Endodermal cell (in vitro differentiated cells): ENCODE measurements around the gene GNAZ. TPM values are rescaled to one million over a fixed set of nuclear protein-coding genes. Genes with fewer than 3 reads are reported as not detected.
A peak's percentile ranks its signal among the peaks of the same experiment; 100 is the strongest.

Source experiments
- DNase-seq: peaks from one replicate; pipeline ENCODE4 v3.0.0-alpha.2; 2017
- H3K27ac ChIP-seq: 2 replicates; pipeline ENCODE4 v1.5.1; 2013; ENCODE audit warnings: mild to moderate bottlenecking, low read depth, low read length, moderate library complexity
- H3K27me3 ChIP-seq: 2 replicates; pipeline ENCODE4 v1.6.1; 2013; ENCODE audit warnings: mild to moderate bottlenecking, low read length, moderate library complexity; ENCODE audit not compliant: insufficient read depth, control insufficient read depth, poor library complexity, severe bottlenecking
- H3K36me3 ChIP-seq: 2 replicates; pipeline ENCODE4 v1.7.0; 2013; ENCODE audit warnings: mild to moderate bottlenecking, low read length, moderate library complexity; ENCODE audit not compliant: control insufficient read depth, insufficient read depth
- H3K4me1 ChIP-seq: one replicate; pipeline ENCODE4 v1.7.0; 2013; ENCODE audit warnings: low read length; ENCODE audit not compliant: control insufficient read depth, insufficient read depth
- H3K4me3 ChIP-seq: 2 replicates; pipeline ENCODE4 v1.5.1; 2013; ENCODE audit warnings: mild to moderate bottlenecking, low read length, moderate library complexity
- H3K9ac ChIP-seq: 2 replicates; pipeline ENCODE4 v1.6.1; 2013; ENCODE audit warnings: mild to moderate bottlenecking, low read length, moderate library complexity; ENCODE audit not compliant: poor library complexity, severe bottlenecking; ENCODE audit errors: extremely low read depth
- H3K9me3 ChIP-seq: 2 replicates; pipeline ENCODE4 v1.6.1; 2013; ENCODE audit warnings: mild to moderate bottlenecking, low read length, moderate library complexity; ENCODE audit not compliant: control insufficient read depth
- H3K27ac Mint-ChIP-seq: 2 replicates; pipeline ENCODE4 v1.8.0; 2020; ENCODE audit warnings: mixed read lengths
- H3K27me3 Mint-ChIP-seq: 2 replicates; pipeline ENCODE4 v1.8.0; 2021; ENCODE audit warnings: mild to moderate bottlenecking, mixed read lengths; ENCODE audit not compliant: insufficient read depth
- H3K36me3 Mint-ChIP-seq: 2 replicates; pipeline ENCODE4 v1.8.0; 2020; ENCODE audit warnings: low read depth, mixed read lengths
- H3K4me1 Mint-ChIP-seq: 2 replicates; pipeline ENCODE4 v1.8.0; 2020; ENCODE audit warnings: mixed read lengths
- H3K4me3 Mint-ChIP-seq: 2 replicates; pipeline ENCODE4 v1.8.0; 2020; ENCODE audit warnings: mild to moderate bottlenecking, moderate library complexity, mixed read lengths
- H3K9me3 Mint-ChIP-seq: 2 replicates; pipeline ENCODE4 v1.8.0; 2020; ENCODE audit warnings: mild to moderate bottlenecking, mixed read lengths
- CTCF ChIP-seq: fragments of 200-600 bp; sonication (generic); conservative IDR thresholded peaks from 2 replicates; pipeline ENCODE4 v1.5.0; 2021; ENCODE audit warnings: antibody characterized with exemption, mild to moderate bottlenecking
- WGBS, 2 experiments: methylation state at CpG; one replicate each; pipeline versions ENCODE4 v1.1.5 to v1.1.7; 2013; ENCODE audit warnings: missing lambda C conversion rate in 2 of 2, mixed read lengths in 1 of 2; ENCODE audit not compliant: insufficient coverage in 1 of 2, insufficient read length in 1 of 2; 5-methylcytosine and 5-hydroxymethylcytosine counted together
- total RNA-seq, 2 donors: library from RNA; stranded (reverse); fragmentation: NEBNext Ultra II Directional in 1 of 2; extraction: Animal tissue kit (Norgen Biotek cat#: 25700) in 1 of 2; gene quantifications; 2 replicates in 1 of 2; 3 replicates in 1 of 2; pipeline ENCODE4 v1.2.1, GENCODE V29; 2021

GNAZ gene
- total RNA-seq, 2 donors from 2014 or later = 16.7 to 17.9 TPM

- peaks cover 39% of the 10 kb centered on the region for H3K27me3 Mint-ChIP-seq
- no peaks in the 10 kb centered on the region for H3K9me3 ChIP-seq
- H3K9ac ChIP-seq = no peak overlapping the region
- H3K4me3 Mint-ChIP-seq = peak overlapping the region; percentile 61
- H3K36me3 Mint-ChIP-seq = peaks cover 4% of the 10 kb centered on the region
- no peak overlapping the region for H3K27ac Mint-ChIP-seq
- no peaks in the 10 kb centered on the region for H3K36me3 ChIP-seq
- DNase-seq = peak; percentile 54
- no peaks in the 10 kb centered on the region for H3K4me1 ChIP-seq
- no peak for TF ChIP-seq CTCF
- no peak overlapping the region for H3K4me3 ChIP-seq
- 70 to 84% methylated on average over 5 to 8 of the region's 8 CpGs for WGBS, 2 experiments
- H3K9me3 Mint-ChIP-seq = no peaks in the 10 kb centered on the region
- H3K27me3 ChIP-seq = peaks cover 22% of the 10 kb centered on the region
- H3K27ac ChIP-seq = no peak overlapping the region
- peaks cover 12% of the 10 kb centered on the region for H3K4me1 Mint-ChIP-seq
These were observed 1.4 kb upstream of the GNAZ start for GRCh38 chr22:23068832-23069385.

- Histone ChIP-seq H3K36me3 (no peaks in the 10 kb centered on the region), H3K9me3 (no peaks in the 10 kb centered on the region), H3K4me1 (no peaks in the 10 kb centered on the region), H3K4me3 (peak overlapping the region; percentile 81), H3K27me3 (peaks cover 22% of the 10 kb centered on the region), H3K9ac (peak overlapping the region; percentile 42), H3K27ac (no peak overlapping the region)
- Mint-ChIP-seq H3K36me3 (peaks cover 4% of the 10 kb centered on the region), H3K4me3 (peak overlapping the region; percentile 61), H3K27ac (peak overlapping the region; percentile 35), H3K9me3 (no peaks in the 10 kb centered on the region), H3K27me3 (peaks cover 39% of the 10 kb centered on the region), H3K4me1 (peaks cover 12% of the 10 kb centered on the region)
- TF ChIP-seq CTCF = no peak
- WGBS, 2 experiments = 4 to 12% methylated on average over 16 to 74 of the region's 74 CpGs
- DNase-seq = peak; percentile 95
These were observed 589 bp upstream of the GNAZ start for GRCh38 chr22:23069502-23070357.

- Mint-ChIP-seq H3K4me1 (peaks cover 9% of the 10 kb centered on the region), H3K9me3 (no peaks in the 10 kb centered on the region), H3K27ac (no peak overlapping the region), H3K4me3 (peak overlapping the region; percentile 65), H3K27me3 (peaks cover 36% of the 10 kb centered on the region), H3K36me3 (peaks cover 6% of the 10 kb centered on the region)
- H3K27ac ChIP-seq = no peak overlapping the region
- peaks cover 22% of the 10 kb centered on the region for H3K27me3 ChIP-seq
- H3K9ac ChIP-seq = peak overlapping the region; percentile 49
- H3K9me3 ChIP-seq = no peaks in the 10 kb centered on the region
- no peak for DNase-seq
- H3K36me3 ChIP-seq = peaks cover 5% of the 10 kb centered on the region
- no peaks in the 10 kb centered on the region for H3K4me1 ChIP-seq
- H3K4me3 ChIP-seq = peak overlapping the region; percentile 81
- 60 to 81% methylated on average over 16 to 29 of the region's 29 CpGs for WGBS, 2 experiments
- no peak for TF ChIP-seq CTCF
These were observed 1.1 kb downstream of the GNAZ start for GRCh38 chr22:23071230-23072076.
